ENCODE measurements around the gene CD3E.

Gene CD3E

DNA sequence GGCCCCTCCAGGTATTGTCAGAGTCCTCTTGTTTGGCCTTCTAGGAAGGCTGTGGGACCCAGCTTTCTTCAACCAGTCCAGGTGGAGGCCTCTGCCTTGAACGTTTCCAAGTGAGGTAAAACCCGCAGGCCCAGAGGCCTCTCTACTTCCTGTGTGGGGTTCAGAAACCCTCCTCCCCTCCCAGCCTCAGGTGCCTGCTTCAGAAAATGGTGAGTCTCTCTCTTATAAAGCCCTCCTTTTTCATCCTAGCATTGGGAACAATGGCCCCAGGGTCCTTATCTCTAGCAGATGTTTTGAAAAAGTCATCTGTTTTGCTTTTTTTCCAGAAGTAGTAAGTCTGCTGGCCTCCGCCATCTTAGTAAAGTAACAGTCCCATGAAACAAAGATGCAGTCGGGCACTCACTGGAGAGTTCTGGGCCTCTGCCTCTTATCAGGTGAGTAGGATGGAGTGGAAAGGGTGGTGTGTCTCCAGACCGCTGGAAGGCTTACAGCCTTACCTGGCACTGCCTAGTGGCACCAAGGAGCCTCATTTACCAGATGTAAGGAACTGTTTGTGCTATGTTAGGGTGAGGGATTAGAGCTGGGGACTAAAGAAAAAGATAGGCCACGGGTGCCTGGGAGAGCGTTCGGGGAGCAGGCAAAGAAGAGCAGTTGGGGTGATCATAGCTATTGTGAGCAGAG lies at the start of gene CD3E:
CD3E (plus strand) TSS at position 163 of the 681 bp plus-strand sequence; CDS start at position 386, 223 bp downstream.
- H3K4me3 ChIP-seq (ENCODE audit: low read depth in 1 of 2, low read length in 2 of 2): peak within 1 kb of the TSS in 1 of 2 donors; percentile 19

DNA sequence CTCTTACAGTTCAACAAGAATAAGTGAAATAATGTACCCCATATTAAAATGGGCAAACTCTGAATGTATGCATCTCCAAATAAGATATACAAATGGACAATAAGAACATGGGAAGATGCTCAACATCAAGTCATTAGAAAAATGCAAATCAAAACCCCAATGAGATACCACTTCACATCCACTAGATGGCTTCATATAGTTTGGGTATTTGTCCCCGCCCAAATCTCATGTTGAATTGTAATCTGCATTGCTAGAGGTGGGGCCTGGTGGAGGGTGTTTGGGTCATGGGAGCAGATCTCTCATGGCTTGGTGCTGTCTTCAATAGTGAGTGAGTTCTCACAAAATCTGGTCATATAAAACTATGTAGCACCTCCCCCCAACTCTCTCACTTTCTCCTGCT lies 46.1 kb upstream of the CD3E start:
- Histone ChIP-seq H3K9me3 (ENCODE audit: control insufficient read depth in 1 of 2, low read length in 2 of 2) (no peaks in the 10 kb centered on the region), H3K27me3 (ENCODE audit: low read depth, low read length) (no peaks in the 10 kb centered on the region), H3K36me3 (ENCODE audit: control insufficient read depth in 1 of 2, insufficient read depth in 2 of 2, low read length in 2 of 2) (no peaks in the 10 kb centered on the region), H3K27ac (ENCODE audit: low read length) (no peak overlapping the region), H3K4me1 (ENCODE audit: control insufficient read depth in 1 of 2, insufficient read depth in 2 of 2, low read length in 2 of 2) (peaks cover 0 to 5% of the 10 kb centered on the region in 2 donors), H3K4me3 (ENCODE audit: low read depth in 1 of 2, low read length in 2 of 2) (no peak overlapping the region)

More for the DNA sequence above, at the start of gene CD3E:
- H3K9me3 ChIP-seq (ENCODE audit: control insufficient read depth in 1 of 2, low read length in 2 of 2): no peaks in the 10 kb centered on the region
- peak within 1 kb of the TSS; percentile 14 for H3K27ac ChIP-seq (ENCODE audit: low read length)
- no peaks in the 10 kb centered on the region for H3K27me3 ChIP-seq (ENCODE audit: low read depth, low read length)
- H3K36me3 ChIP-seq (ENCODE audit: control insufficient read depth in 1 of 2, insufficient read depth in 2 of 2, low read length in 2 of 2): no peaks in the 10 kb centered on the region
- no peaks in the 10 kb centered on the region for H3K4me1 ChIP-seq (ENCODE audit: control insufficient read depth in 1 of 2, insufficient read depth in 2 of 2, low read length in 2 of 2)

DNA sequence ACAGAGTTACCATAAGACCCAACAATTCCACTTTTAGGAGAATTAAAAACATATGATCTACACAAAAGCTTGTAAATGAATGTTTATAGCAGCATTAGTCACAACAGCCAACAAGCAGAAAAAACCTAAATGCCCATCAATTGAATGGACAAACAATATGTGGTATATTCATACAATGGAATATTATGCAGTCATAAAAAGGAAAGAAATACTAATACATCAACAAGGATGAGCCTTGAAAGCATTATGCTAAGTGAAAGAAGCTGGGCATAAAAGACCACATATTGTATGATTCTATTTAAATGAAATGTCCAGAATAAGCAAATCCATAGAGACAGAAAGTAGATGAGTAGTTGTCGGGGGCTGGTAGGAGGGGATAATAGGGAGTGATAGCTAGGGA lies 45.4 kb upstream of the CD3E start:
- Histone ChIP-seq H3K36me3 (ENCODE audit: control insufficient read depth in 1 of 2, insufficient read depth in 2 of 2, low read length in 2 of 2) (no peaks in the 10 kb centered on the region), H3K27ac (ENCODE audit: low read length) (no peak overlapping the region), H3K27me3 (ENCODE audit: low read depth, low read length) (no peaks in the 10 kb centered on the region), H3K4me3 (ENCODE audit: low read depth in 1 of 2, low read length in 2 of 2) (no peak overlapping the region), H3K9me3 (ENCODE audit: control insufficient read depth in 1 of 2, low read length in 2 of 2) (no peaks in the 10 kb centered on the region), H3K4me1 (ENCODE audit: control insufficient read depth in 1 of 2, insufficient read depth in 2 of 2, low read length in 2 of 2) (peaks cover 0 to 5% of the 10 kb centered on the region in 2 donors)

DNA sequence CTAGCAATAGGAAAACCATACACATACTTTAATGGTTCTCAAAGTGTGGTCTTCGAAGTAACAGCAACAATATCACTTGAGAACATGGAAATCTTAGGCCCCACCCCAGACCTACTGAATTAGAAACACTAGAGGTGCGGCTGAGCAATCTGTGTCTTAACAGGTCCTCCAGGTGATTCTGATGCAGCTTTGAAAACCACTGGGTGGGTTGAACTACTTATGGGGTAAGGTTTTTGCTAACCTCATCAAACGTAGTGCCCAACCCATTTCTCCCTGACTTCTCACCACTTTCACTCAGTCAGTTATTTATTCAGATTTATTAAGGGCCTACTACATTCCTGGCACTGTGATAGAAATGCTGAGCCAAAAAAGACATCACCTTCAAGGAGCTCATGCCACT lies 44.2 kb upstream of the CD3E start:
- Histone ChIP-seq H3K27me3 (ENCODE audit: low read depth, low read length) (no peaks in the 10 kb centered on the region), H3K4me1 (ENCODE audit: control insufficient read depth in 1 of 2, insufficient read depth in 2 of 2, low read length in 2 of 2) (peaks cover 0 to 5% of the 10 kb centered on the region in 2 donors)

DNA sequence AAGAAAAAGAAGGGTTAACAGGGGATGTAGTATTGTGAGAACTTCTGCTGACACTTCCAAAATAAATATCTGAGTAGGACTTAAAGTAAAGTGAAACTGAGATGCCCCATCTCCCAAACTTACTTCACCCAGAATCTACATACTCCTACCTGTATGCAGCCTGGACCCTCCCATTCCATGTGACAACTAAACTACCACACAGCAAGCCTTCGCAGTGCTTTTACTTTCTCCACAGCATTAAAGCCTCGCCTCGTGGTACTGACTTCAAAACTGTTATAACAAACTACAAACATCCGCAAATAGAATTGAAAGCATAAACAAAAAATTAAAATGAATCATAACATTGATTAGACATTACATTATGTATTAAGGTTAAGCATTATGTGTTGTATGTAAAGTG lies 41.4 kb upstream of the CD3E start:
- Histone ChIP-seq H3K4me3 (ENCODE audit: low read depth in 1 of 2, low read length in 2 of 2) (peak overlapping the region in 1 of 2 donors; percentile 65), H3K27me3 (ENCODE audit: low read depth, low read length) (no peaks in the 10 kb centered on the region), H3K4me1 (ENCODE audit: control insufficient read depth in 1 of 2, insufficient read depth in 2 of 2, low read length in 2 of 2) (peaks cover 0 to 5% of the 10 kb centered on the region in 2 donors), H3K27ac (ENCODE audit: low read length) (peak overlapping the region; percentile 68), H3K9me3 (ENCODE audit: control insufficient read depth in 1 of 2, low read length in 2 of 2) (no peaks in the 10 kb centered on the region), H3K36me3 (ENCODE audit: control insufficient read depth in 1 of 2, insufficient read depth in 2 of 2, low read length in 2 of 2) (no peaks in the 10 kb centered on the region)

More for the DNA sequence above, 44.2 kb upstream of the CD3E start:
- no peak overlapping the region for H3K27ac ChIP-seq (ENCODE audit: low read length)
- no peak overlapping the region for H3K4me3 ChIP-seq (ENCODE audit: low read depth in 1 of 2, low read length in 2 of 2)
- H3K9me3 ChIP-seq (ENCODE audit: control insufficient read depth in 1 of 2, low read length in 2 of 2): no peaks in the 10 kb centered on the region
- no peaks in the 10 kb centered on the region for H3K36me3 ChIP-seq (ENCODE audit: control insufficient read depth in 1 of 2, insufficient read depth in 2 of 2, low read length in 2 of 2)

DNA sequence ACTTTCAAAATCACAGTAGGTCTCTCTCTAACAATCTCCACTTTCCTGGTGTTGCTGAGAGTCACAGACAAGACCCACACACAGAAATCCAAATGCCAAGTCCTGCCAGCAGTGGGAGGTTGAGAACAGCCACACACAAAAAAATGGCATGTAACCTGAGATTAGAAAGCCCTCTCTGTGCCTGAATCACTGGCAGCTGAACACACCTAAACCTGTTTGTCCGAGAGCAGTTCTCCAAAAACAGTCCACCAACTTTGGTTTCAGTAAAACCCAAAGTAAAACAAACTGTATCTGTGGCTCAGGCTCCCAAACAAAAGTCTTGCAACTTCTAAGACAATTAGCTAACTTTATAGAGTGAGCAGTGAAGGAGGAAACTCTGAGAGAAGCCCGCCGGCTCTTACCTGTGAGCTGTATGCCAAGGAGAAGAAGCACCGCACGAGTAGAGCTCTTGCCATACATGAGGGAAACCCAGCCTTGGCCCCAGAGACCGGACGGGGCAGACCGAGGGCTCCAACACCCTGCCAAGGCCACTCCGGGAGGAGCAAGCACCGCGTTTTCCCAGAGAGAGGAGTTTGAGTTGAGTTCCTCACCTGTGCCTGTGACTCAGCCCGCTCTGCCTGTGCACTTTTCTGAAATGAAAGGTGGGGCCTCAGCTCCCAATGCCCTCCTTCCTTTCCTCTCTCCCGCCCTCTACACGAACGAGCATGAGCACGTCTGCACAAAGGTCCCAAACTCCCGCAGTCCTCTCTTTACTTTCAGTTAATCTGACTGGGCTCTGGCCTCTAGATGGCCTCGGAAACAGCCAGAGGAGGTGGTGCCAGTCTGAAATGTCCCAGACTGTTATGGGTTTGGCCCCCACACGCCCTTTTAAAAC lies 40.6 kb upstream of the CD3E start, which contains the start of gene MPZL2:
MPZL2 (minus strand) TSS at position 603 of the 874 bp plus-strand sequence; CDS start at position 459, 144 bp downstream.
- peaks cover 0 to 5% of the 10 kb centered on the region in 2 donors for H3K4me1 ChIP-seq (ENCODE audit: control insufficient read depth in 1 of 2, insufficient read depth in 2 of 2, low read length in 2 of 2)
- H3K9me3 ChIP-seq (ENCODE audit: control insufficient read depth in 1 of 2, low read length in 2 of 2): no peaks in the 10 kb centered on the region
- no peaks in the 10 kb centered on the region for H3K36me3 ChIP-seq (ENCODE audit: control insufficient read depth in 1 of 2, insufficient read depth in 2 of 2, low read length in 2 of 2)
- peak within 1 kb of the TSS; percentile 68 for H3K27ac ChIP-seq (ENCODE audit: low read length)
- H3K4me3 ChIP-seq (ENCODE audit: low read depth in 1 of 2, low read length in 2 of 2): peak within 1 kb of the TSS; percentile 42 to 65
- H3K27me3 ChIP-seq (ENCODE audit: low read depth, low read length): no peaks in the 10 kb centered on the region

DNA sequence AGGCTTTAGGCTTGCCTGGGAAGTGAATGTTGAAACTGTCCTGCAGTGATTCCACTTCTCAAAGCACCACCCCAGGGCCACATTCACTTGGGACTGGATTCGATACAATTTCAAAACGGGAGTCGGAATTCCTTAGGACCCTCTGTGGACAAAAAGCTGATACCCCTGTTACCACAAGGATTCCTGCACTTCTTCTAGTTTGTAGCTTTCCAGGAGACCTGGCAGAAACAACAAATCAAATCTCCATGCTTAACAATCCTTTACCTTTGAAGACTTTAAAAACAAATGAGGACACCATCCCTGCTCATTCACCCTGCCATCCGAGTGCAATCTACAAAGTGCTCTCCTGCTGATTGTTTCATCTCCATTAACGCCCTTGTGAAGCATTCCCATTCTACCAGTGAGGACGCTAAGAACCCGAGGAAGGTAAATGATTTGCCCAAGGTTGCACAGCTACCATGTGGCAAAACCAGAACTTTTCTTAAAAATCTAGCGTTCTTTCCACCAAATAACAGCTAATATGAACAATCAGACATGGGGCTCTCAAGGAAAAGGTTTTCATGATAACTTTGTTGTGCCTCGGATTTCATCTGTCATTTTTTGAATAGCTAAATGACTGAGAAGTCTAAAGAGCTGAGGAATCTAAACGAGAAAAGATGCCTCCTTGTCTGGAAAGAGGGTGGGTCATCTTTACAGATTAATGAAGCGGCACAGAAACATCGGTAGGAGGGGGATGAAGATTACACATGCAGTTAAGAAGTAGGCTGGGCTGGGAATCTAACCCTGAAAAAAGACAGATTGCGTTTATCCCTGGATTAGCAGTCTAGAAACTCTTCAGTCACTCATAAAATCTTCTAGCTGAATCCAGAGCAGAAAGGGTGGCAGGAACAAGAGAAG lies 39.7 kb upstream of the CD3E start:
- H3K4me1 ChIP-seq (ENCODE audit: control insufficient read depth in 1 of 2, insufficient read depth in 2 of 2, low read length in 2 of 2): peaks cover 0 to 5% of the 10 kb centered on the region in 2 donors
- no peaks in the 10 kb centered on the region for H3K36me3 ChIP-seq (ENCODE audit: control insufficient read depth in 1 of 2, insufficient read depth in 2 of 2, low read length in 2 of 2)
- no peaks in the 10 kb centered on the region for H3K9me3 ChIP-seq (ENCODE audit: control insufficient read depth in 1 of 2, low read length in 2 of 2)
- H3K27me3 ChIP-seq (ENCODE audit: low read depth, low read length): no peaks in the 10 kb centered on the region
- H3K4me3 ChIP-seq (ENCODE audit: low read depth in 1 of 2, low read length in 2 of 2): peak overlapping the region; percentile 42 to 65
- peak overlapping the region; percentile 32 for H3K27ac ChIP-seq (ENCODE audit: low read length)

DNA sequence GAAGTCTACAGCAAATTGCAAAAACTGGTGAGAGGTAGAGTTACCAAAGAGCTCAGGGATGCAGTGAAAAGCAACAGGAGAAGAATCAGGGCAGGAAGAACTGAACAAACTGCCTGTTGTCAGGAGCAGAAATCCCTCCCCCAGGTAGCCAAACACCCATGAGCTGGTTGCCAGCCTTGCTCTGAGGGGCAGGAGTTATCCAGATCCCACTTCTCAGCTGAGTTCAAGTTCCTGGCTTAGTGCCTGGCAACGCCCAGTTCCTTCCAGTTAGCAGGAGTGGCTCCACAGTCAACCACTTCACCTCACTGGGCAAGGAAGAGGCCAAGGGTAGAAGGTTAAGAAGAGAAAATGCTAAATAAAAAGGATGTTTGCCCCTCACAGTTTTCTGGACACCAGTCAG lies 38.6 kb upstream of the CD3E start:
- no peaks in the 10 kb centered on the region for H3K36me3 ChIP-seq (ENCODE audit: control insufficient read depth in 1 of 2, insufficient read depth in 2 of 2, low read length in 2 of 2)
- no peaks in the 10 kb centered on the region for H3K27me3 ChIP-seq (ENCODE audit: low read depth, low read length)
- H3K4me3 ChIP-seq (ENCODE audit: low read depth in 1 of 2, low read length in 2 of 2): no peak overlapping the region
- peaks cover 0 to 5% of the 10 kb centered on the region in 2 donors for H3K4me1 ChIP-seq (ENCODE audit: control insufficient read depth in 1 of 2, insufficient read depth in 2 of 2, low read length in 2 of 2)
- H3K27ac ChIP-seq (ENCODE audit: low read length): peak overlapping the region; percentile 32
- no peaks in the 10 kb centered on the region for H3K9me3 ChIP-seq (ENCODE audit: control insufficient read depth in 1 of 2, low read length in 2 of 2)

DNA sequence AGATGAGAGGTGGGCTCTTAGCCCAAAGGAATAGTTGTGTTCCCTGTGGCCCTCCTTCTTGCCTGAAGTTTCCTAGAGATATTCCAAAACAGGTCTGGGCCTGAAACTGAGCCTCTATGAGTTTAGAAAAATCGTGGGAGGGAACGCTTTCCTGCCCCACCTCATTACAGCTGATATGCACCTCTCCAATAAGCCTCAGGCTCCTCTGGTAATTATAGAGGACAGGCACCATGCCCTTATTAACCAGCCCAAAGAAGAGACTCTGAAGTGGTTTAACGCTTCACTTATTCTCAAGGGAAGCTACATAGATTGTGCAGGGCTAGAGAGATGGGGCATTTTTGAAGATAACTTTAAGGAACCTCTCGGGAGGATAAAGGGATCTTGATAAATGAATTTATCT lies 37.0 kb upstream of the CD3E start:
- Histone ChIP-seq H3K9me3 (ENCODE audit: control insufficient read depth in 1 of 2, low read length in 2 of 2) (no peaks in the 10 kb centered on the region), H3K4me1 (ENCODE audit: control insufficient read depth in 1 of 2, insufficient read depth in 2 of 2, low read length in 2 of 2) (peaks cover 0 to 1% of the 10 kb centered on the region in 2 donors), H3K4me3 (ENCODE audit: low read depth in 1 of 2, low read length in 2 of 2) (no peak overlapping the region), H3K27ac (ENCODE audit: low read length) (no peak overlapping the region), H3K36me3 (ENCODE audit: control insufficient read depth in 1 of 2, insufficient read depth in 2 of 2, low read length in 2 of 2) (no peaks in the 10 kb centered on the region), H3K27me3 (ENCODE audit: low read depth, low read length) (no peaks in the 10 kb centered on the region)

DNA sequence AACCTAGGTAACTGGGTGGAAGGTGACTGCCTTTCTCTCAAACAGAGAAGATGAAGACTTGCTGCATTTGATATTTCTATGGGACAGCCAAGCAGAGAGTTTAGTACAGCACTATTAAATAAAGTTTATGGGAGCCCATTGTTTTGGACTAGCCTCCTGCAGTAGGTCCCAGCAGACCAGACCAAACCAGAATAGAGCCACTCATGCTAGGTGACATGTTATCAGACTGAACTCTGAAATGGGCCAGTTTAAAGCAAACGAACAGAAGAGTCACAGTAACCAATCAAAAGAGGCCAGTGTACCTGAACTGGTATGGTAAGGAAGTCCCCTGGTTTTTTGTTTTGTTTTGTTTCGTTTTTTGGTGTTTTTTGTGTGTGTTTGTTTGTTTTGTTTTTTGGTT lies 32.5 kb upstream of the CD3E start:
- Histone ChIP-seq H3K4me3 (ENCODE audit: low read depth in 1 of 2, low read length in 2 of 2) (no peak overlapping the region), H3K27me3 (ENCODE audit: low read depth, low read length) (no peaks in the 10 kb centered on the region), H3K27ac (ENCODE audit: low read length) (no peak overlapping the region), H3K36me3 (ENCODE audit: control insufficient read depth in 1 of 2, insufficient read depth in 2 of 2, low read length in 2 of 2) (no peaks in the 10 kb centered on the region), H3K9me3 (ENCODE audit: control insufficient read depth in 1 of 2, low read length in 2 of 2) (no peaks in the 10 kb centered on the region), H3K4me1 (ENCODE audit: control insufficient read depth in 1 of 2, insufficient read depth in 2 of 2, low read length in 2 of 2) (no peaks in the 10 kb centered on the region)

DNA sequence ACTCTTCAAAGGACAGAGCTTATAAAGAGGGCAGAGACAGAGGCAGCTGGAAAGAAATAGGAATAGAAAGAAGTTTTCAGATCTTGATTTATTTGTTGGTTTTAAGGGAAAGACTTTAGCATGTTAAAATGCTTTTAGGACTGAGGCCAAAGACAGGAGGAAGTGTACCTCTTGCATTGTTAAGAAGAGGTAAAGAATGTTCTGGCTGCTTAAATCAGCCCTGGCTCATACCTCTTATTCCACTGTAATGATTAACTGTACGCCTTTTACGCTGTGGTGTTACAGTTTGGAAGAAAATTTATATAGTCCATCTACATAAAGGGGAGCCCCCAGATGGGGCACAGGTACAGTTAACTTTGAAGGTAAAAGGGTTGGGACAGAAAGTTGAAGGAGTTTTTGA lies 30.3 kb upstream of the CD3E start:
- no peaks in the 10 kb centered on the region for H3K36me3 ChIP-seq (ENCODE audit: control insufficient read depth in 1 of 2, insufficient read depth in 2 of 2, low read length in 2 of 2)
- H3K4me3 ChIP-seq (ENCODE audit: low read depth in 1 of 2, low read length in 2 of 2): no peak overlapping the region
- no peak overlapping the region for H3K27ac ChIP-seq (ENCODE audit: low read length)

More for the DNA sequence above, 30.3 kb upstream of the CD3E start:
- H3K9me3 ChIP-seq (ENCODE audit: control insufficient read depth in 1 of 2, low read length in 2 of 2): no peaks in the 10 kb centered on the region
- H3K4me1 ChIP-seq (ENCODE audit: control insufficient read depth in 1 of 2, insufficient read depth in 2 of 2, low read length in 2 of 2): no peaks in the 10 kb centered on the region
- H3K27me3 ChIP-seq (ENCODE audit: low read depth, low read length): no peaks in the 10 kb centered on the region
